Nephron progenitor cell (in vitro differentiated cells): ENCODE data around the gene GALNT2.

ENCODE experiments used
- DNase-seq: peaks from one replicate; pipeline ENCODE4 v3.0.0; 2021
- H3K27ac Mint-ChIP-seq: 2 replicates; pipeline ENCODE4 v1.8.0; 2021; ENCODE audit warnings: mild to moderate bottlenecking, moderate library complexity, mixed read lengths
- H3K27me3 Mint-ChIP-seq: 2 replicates; pipeline ENCODE4 v1.8.0; 2021; ENCODE audit warnings: mild to moderate bottlenecking, low read depth, mixed read lengths; ENCODE audit not compliant: poor library complexity
- H3K36me3 Mint-ChIP-seq: 2 replicates; pipeline ENCODE4 v1.8.0; 2021; ENCODE audit warnings: low read depth, mixed read lengths
- H3K4me1 Mint-ChIP-seq: 2 replicates; pipeline ENCODE4 v1.8.0; 2021; ENCODE audit warnings: mixed read lengths
- H3K4me3 Mint-ChIP-seq: 2 replicates; pipeline ENCODE4 v1.8.0; 2021; ENCODE audit warnings: mild to moderate bottlenecking, moderate library complexity, mixed read lengths
- H3K9me3 Mint-ChIP-seq: 2 replicates; pipeline ENCODE4 v1.8.0; 2021; ENCODE audit warnings: mild to moderate bottlenecking, moderate library complexity, mixed read lengths
- CTCF ChIP-seq: fragments of 200-600 bp; sonication (generic); IDR thresholded peaks from 2 replicates; pipeline ENCODE4 v1.5.0; 2021; ENCODE audit warnings: antibody characterized with exemption

GALNT2 gene

DNA sequence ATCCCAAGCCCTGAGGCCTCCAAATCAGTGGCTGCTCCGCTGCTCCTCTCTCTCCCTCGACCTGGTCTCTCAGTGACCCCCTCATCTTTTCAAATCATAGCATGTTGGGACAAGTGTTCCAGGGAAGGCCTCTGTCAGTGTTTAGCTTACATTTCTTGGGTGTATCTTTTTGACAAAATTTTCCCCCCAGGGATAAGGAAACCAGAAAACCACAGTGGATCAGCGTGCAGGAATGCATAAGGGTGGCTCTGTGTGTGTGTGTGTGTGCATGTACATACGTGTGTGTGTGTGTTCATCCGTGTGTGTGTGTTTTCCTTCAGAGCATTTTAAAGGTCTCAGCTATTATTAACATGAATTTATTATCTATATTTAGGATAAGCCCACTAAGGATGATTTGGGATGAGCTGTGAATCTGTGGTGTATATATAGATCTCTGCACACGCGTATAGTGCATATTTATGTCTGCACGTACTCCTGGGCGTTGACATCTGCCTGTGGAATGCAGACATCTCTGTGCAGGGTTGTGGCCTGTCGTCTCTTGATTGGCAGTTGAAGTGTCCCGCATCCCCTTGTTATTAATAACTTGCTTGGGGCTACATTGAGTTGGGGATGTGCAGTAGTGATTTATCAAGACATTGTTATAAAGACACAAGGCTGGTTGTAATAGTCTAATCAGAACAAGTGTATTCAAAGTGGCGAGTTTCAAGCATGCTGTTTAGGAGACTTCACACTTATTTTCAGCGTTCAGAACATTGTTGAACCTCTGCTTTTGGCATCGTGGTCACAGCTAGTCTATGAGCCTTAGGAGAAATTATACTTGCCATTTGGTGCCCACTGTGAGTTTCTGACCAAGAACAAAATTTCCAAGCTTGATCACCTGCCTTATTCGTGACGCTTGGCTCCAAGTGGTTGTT, 55.6 kb downstream of the GALNT2 start:
- Mint-ChIP-seq H3K4me3 (no peak overlapping the region), H3K27ac (peak overlapping the region; percentile 79), H3K4me1 (peaks cover 79% of the 10 kb centered on the region), H3K27me3 (peaks cover 9% of the 10 kb centered on the region), H3K36me3 (peaks cover 7% of the 10 kb centered on the region), H3K9me3 (no peaks in the 10 kb centered on the region)
- no peak for DNase-seq
- TF ChIP-seq CTCF = no peak

DNA sequence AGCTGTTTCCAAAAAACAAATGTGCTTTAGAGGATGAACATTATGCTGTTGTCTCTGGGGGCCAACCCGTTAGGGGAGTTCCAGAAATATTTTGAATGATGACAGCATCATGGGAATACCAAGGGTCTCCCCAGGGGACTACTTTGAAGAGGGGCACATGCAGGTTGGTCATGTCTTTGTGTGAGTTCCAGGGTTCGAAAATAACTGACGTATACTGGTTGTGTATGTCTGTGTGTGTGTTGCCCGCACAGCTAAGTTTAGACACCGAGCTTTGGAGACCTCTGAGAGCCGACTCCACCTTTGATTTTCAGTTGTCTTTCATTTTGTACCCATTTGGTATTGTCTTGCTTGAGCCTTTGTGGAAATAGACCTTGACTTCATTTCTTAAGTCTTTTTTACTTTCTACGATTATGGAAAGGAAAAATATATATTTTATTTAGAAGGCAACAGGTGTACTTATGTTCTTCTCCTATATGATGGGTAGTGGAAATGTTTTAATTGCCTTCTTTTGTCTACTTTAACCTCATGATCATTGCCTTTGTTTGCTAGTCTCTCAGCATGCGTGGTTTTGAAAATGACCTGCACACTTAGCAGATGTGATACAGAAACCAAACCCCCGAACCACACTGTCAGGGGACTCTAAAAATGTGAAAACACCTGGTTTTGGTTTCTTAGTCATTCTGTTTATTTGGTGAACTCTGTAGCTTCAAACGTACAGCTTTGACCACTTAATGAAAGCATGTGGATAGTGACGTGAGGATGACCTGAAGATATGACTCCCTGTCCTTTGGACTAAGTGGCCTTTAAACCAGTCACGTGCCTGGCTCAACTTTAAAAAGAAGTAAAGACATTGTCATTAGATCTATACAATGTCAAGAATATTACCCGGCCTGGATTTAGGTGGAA, 56.5 kb downstream of the GALNT2 start:
- peaks cover 5% of the 10 kb centered on the region for H3K36me3 Mint-ChIP-seq
- DNase-seq = no peak
- no peak overlapping the region for H3K4me3 Mint-ChIP-seq
- no peaks in the 10 kb centered on the region for H3K9me3 Mint-ChIP-seq
- TF ChIP-seq CTCF = no peak
- peaks cover 9% of the 10 kb centered on the region for H3K27me3 Mint-ChIP-seq
- no peak overlapping the region for H3K27ac Mint-ChIP-seq
- H3K4me1 Mint-ChIP-seq = peaks cover 79% of the 10 kb centered on the region

DNA sequence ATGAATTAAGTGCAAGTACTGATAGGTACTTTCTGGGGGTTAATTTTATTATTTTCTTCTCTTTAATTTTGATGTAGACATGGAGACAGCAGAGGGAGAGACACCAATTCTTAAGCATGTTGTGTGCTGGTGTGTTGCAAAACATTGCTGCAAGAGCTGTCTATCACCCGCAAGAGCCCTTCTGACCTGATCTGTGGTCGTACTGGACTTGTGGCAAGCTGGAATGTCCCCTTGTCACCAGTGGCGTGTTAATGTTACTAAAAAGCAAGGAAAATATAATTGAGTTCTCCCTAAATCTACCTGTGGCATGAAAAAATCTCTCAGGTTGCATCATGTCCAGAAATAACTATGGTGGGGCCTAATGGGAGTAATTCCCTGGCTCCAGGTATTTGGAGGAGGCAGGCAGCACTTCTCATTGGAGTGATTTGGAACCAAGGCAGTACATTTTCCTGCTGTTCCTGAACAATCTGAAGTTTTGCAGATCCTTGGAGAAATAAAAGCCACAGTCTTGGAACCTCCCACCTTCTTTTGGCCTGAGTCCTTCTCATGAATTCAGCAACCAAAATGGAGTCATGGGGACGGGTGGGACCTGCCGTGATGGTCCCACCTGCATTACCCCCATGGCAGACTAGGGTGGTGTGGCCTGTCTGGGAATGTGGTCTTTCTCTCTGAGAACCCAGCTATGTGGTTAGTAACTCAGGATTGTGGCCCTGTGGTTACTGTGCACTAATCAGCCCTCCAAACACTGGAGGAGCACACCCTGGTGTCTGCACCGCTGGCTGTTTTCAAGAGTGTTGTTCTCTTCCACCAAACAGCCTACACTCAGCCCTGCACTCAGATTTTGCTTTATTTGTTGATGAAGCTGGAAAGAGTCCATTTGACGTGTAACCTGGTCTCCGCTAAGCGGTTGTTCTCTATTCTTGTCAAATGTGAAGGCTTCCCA, 57.4 kb downstream of the GALNT2 start:
- peaks cover 78% of the 10 kb centered on the region for H3K4me1 Mint-ChIP-seq
- H3K27ac Mint-ChIP-seq = no peak overlapping the region
- H3K27me3 Mint-ChIP-seq = peaks cover 12% of the 10 kb centered on the region
- H3K9me3 Mint-ChIP-seq = no peaks in the 10 kb centered on the region
- peaks cover 1% of the 10 kb centered on the region for H3K36me3 Mint-ChIP-seq
- DNase-seq = no peak
- no peak overlapping the region for H3K4me3 Mint-ChIP-seq
- TF ChIP-seq CTCF = no peak

DNA sequence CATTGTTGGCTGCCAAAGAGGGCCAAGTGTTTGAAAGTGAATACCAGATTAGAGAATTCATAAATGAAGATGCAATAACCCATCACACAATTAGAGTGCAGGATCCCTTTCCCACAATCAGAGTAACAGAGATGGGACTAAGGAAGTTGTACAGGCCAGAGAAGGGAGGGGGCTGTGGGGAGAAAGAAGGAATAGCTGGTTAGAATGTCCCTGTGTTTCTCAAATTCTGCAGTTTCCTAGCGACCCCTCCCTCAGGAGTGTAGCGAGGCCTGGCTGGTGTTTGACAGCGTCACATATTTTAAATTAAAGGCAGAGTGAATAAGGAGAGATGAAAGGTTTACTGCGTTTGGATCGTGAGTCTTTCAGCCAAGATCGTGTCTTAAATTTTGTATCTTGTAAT, 58.1 kb downstream of the GALNT2 start:
- H3K27me3 Mint-ChIP-seq = peaks cover 12% of the 10 kb centered on the region
- peak overlapping the region; percentile 24 for H3K27ac Mint-ChIP-seq
- H3K4me3 Mint-ChIP-seq = no peak overlapping the region
- no peak for TF ChIP-seq CTCF
- H3K9me3 Mint-ChIP-seq = no peaks in the 10 kb centered on the region
- DNase-seq = no peak
- peaks cover 3% of the 10 kb centered on the region for H3K36me3 Mint-ChIP-seq
- peaks cover 76% of the 10 kb centered on the region for H3K4me1 Mint-ChIP-seq

GRCh38 chr1:230125640-230126528, 58.8 kb downstream of the GALNT2 start:
- Mint-ChIP-seq H3K9me3 (no peaks in the 10 kb centered on the region), H3K4me3 (peak overlapping the region; percentile 52), H3K27me3 (peaks cover 12% of the 10 kb centered on the region), H3K36me3 (peaks cover 5% of the 10 kb centered on the region), H3K4me1 (peaks cover 76% of the 10 kb centered on the region), H3K27ac (peak overlapping the region; percentile 85)
- TF ChIP-seq CTCF = no peak
- DNase-seq = no peak
